DND-41 (cell line): ENCODE measurements around the gene TRAF1.

Experiments used
- CTCF ChIP-seq: IDR thresholded peaks from 2 replicates; pipeline ENCODE4 v1.5.1; 2012; ENCODE audit warnings: borderline replicate concordance, low read length, moderate library complexity, mild to moderate bottlenecking; ENCODE audit not compliant: poor library complexity, severe bottlenecking; ENCODE audit errors: extremely low read depth
- EZH2 ChIP-seq: IDR thresholded peaks from 3 replicates; pipeline ENCODE4 v1.6.1; 2012; ENCODE audit warnings: borderline replicate concordance, low read depth, mild to moderate bottlenecking, moderate library complexity, low read length, inconsistent platforms; ENCODE audit not compliant: severe bottlenecking

GRCh38 chr9:120886490-120886967, 40.1 kb downstream of the TRAF1 start:
- TF ChIP-seq CTCF: no peak
- TF ChIP-seq EZH2: no peak
